B cell (primary cell): ENCODE results near the gene MYL7.

ENCODE experiments used
- EZH2 ChIP-seq: IDR thresholded peaks from 2 replicates; pipeline ENCODE4 v1.6.1; 2012; ENCODE audit warnings: borderline replicate concordance, low read depth, mild to moderate bottlenecking, moderate library complexity, low read length; ENCODE audit not compliant: insufficient read depth, poor library complexity, severe bottlenecking
- TF ChIP-seq, protein P1 (sequence below): fragments of 200-600 bp; IDR thresholded peaks from one replicate; pipeline ENCODE4 v1.8.0; 2022; ENCODE audit warnings: antibody characterized with exemption, mild to moderate bottlenecking

DNA sequence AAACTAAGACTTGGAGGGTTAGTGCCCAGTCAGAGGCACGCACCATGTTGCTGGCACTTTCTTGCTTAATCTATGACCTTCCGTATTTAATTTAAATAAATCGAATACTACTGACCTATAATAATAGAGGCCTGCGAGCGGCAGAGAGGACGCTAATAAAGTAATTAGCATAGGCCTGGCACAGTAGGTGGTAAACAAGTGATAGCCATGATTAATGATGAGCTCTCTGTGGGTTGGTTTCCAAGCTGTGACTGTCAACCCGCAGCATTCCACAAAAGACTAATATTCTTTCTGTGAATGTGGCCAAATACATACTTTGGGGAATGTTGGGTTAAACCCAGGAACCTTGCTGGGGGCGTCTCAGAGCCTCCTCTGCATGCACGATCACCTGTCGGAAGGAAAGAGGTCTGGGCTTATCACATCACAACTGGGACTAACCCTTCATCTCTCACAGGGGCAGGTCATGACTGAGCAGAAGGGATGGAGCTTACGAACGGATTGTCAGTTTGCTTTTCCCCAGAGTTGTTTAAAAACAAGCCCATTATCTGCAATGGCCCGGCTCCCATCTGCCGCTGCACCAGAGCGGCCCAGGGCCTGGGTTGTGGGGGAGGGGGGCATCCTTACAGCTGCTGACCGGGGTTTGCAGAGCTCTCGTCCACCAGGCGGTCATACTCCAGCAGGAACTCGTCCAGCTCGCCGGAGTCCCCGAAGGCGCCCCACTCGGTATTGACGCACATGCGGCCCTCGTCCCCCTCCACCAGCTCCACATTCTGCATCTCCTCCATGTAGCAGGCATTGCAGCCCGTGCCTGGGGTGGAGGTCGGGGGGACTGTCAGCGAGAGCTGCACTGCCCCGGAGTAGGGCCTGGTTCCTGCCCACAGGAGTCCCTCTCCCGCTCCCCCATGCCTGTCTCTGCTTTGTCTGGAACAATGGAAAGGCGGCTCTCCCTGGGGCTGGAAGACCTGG lies 6.2 kb upstream of the MYL7 start:
- TF ChIP-seq, protein P1, sequence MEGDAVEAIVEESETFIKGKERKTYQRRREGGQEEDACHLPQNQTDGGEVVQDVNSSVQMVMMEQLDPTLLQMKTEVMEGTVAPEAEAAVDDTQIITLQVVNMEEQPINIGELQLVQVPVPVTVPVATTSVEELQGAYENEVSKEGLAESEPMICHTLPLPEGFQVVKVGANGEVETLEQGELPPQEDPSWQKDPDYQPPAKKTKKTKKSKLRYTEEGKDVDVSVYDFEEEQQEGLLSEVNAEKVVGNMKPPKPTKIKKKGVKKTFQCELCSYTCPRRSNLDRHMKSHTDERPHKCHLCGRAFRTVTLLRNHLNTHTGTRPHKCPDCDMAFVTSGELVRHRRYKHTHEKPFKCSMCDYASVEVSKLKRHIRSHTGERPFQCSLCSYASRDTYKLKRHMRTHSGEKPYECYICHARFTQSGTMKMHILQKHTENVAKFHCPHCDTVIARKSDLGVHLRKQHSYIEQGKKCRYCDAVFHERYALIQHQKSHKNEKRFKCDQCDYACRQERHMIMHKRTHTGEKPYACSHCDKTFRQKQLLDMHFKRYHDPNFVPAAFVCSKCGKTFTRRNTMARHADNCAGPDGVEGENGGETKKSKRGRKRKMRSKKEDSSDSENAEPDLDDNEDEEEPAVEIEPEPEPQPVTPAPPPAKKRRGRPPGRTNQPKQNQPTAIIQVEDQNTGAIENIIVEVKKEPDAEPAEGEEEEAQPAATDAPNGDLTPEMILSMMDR, result no peak
- TF ChIP-seq EZH2, result no peak
